Right ventricle myocardium inferior (tissue), 1 donor: ENCODE measurements around the gene SH3TC2. TPM values are rescaled to one million over a fixed set of nuclear protein-coding genes. Genes with fewer than 3 reads are reported as not detected.
A peak's percentile ranks its signal among the peaks of the same experiment; 100 is the strongest.
"Not testable (repeated sequence)": the region's sequence is repeated elsewhere in the genome, so short reads cannot be mapped to it uniquely, and the experiment has no call there.

Experiments
- ATAC-seq: fragments of 200-7000 bp; cut with Tn5 transposase; one replicate; pipeline ENCODE4 v1.9.1; 2020; ENCODE audit warnings: mild to moderate bottlenecking, moderate library complexity
- DNase-seq: peaks from one replicate; pipeline ENCODE4 v3.0.0; 2021; ENCODE audit errors: missing footprints
- intact Hi-C: fragments of 100-400 bp; cut with DNase I; formaldehyde crosslinking; loops from one replicate; pipeline ENCODE4 v1.11.0; 2022
- long read RNA-seq: library from polyadenylated mRNA; unstranded; transcript quantifications from one replicate; pipeline ENCODE4 v2.0.0, GENCODE V29; 2021
- total RNA-seq: library from RNA; stranded (reverse); fragmentation: NEBNext Ultra II Directional; extraction: Animal tissue kit (Norgen Biotek cat#: 25700); gene quantifications from one replicate; pipeline ENCODE4 v1.2.1, GENCODE V29; 2021
- donor health status: DM: no; HTN: yes; CAD: no; lungs with severe emphysema.

Gene SH3TC2
- 14.6 TPM for total RNA-seq
- long read RNA-seq, partial matches to known transcripts: 1 of 3 reads
- long read RNA-seq, other reads (novel, unspliced or antisense): 2 of 3 reads

DNA sequence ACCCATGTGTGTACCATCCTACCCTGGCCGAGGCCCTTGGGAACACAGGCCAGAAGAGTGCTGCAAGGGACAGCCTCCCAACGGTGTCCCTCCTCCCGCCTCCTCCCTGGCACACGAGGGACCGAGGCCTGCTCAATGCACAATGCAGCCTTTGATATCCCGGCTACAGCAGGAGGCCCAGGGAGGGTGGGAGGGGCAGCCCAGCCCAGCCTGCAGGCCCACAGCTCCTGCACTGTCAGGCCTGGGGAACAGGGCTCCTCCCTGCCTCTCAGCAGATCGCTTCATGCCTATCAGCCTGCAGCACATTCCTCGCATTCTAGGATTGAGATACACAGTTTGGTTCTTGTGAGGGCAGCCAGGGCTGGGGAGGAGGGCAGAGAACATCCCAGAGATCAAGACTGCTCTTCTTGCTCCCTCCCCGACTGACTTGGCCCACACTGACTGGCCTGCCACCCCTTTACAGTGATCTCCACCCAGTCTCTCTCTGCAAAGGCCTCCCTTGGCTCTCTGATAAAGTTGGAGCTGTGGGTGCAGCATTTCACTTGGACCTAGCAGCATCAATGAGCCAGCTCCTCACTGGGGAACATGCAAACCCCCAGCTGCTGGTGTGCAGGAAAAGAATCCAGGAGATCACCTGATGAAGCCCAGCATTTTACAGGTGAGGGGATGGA is at the start of gene SH3TC2:
Gene SH3TC2, minus strand, starts transcription at position 46 of the 671 bp plus-strand sequence. Its CDS starts 40 bp downstream, at position 6.
- ATAC-seq (peak; percentile 89), DNase-seq (peak; percentile 86)
- intact Hi-C loops: loop anchor here (2.0 to 5.0 kb wide), 2 partner anchors 26 to 489 kb away; partner anchors contain the start of gene CSNK1A1

DNA sequence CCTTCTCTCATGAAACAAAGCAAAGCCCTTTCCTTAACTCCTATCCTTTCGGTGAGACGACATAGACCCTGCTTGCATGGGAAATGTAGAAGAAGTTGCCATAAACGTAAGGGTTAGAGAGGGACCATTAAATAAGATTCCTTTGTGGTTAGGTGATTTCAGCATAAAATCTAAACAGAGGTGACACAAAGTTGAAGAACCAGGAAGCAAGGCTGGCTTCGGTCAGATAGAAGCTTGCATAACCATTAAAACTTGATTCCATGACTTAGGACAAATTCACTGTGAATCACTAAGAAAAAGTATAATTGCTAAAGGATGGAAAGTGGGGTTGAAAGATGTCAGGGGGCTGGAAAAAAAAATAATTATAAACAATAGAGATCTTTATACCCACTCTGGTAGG is 47.5 kb upstream of the SH3TC2 start:
- DNase-seq (no peak), ATAC-seq (no peak)
- intact Hi-C loops: loop anchor here (5.0 to 10.0 kb wide), 2 partner anchors 108 to 286 kb away; partner anchors contain the start of gene ADRB2

DNA sequence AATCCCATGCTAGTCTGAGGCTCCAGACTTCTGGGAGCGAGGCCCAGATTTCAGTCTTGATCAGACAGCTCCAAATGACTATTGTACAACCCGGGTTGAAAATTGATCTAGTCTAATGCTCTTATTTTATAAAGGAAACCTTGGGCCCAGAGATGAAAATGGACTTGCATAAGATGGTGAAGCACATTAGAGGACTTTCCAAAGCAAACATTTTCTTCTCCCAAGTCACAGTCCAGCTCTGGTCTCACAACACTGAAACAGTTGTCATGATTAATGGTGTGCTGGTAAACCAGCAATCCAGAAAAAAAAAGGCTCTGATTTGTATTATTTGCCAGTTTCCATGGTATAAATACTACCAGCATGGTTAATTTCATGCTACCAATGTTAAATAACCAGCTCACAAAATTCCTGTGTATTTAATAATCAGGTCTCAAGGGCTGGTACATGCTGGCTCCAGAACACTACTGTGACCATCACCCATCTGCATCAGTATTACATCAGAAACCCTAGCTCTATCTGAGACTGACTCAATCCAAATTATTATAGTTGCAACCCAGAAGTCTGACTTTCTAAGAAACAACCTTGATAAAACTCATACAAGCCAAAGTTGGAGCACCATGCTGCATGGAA is 45.9 kb upstream of the SH3TC2 start:
- DNase-seq (no peak), ATAC-seq (no peak)
- intact Hi-C loops: no loop called here

DNA sequence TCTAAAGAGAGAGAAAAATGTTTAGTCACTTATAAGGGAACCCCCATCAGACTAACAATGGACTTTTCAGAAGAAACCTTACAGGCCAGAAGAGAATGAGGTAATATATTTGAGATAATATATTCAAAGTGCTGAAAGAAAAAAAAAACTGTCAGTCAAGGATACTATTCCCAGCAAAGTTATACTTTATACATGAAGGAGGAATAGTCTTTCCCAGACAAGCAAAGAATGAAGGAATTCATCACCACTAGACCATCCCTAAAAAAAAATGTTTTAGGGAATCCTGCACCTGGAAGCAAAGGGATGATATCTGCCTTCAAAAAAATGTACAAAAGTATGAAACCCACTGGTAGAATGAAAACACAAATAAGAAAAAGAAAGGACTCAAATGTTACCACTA is 37.5 kb upstream of the SH3TC2 start:
- DNase-seq (no peak), ATAC-seq (no peak)
- intact Hi-C loops: no loop called here

DNA sequence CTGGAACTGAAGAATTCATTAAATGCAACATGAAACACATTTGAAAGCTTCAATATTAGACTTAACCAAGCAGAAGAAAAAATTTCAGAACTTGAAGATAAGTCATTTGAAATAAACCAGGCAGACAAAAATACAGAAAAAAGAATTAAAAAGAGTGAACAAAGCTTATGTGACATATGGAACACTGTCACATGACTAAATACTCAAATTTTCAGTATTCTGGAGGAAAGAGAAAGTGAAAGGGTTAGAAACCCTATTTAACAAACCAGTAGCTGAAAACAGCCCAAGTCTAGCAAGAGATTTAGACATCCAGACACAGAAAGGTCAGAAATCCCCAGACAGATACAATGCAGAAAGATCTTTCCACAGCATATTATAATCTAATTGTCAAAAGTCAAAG is 37.1 kb upstream of the SH3TC2 start:
- intact Hi-C loops: no loop called here
- no peak for ATAC-seq
- DNase-seq: no peak

DNA sequence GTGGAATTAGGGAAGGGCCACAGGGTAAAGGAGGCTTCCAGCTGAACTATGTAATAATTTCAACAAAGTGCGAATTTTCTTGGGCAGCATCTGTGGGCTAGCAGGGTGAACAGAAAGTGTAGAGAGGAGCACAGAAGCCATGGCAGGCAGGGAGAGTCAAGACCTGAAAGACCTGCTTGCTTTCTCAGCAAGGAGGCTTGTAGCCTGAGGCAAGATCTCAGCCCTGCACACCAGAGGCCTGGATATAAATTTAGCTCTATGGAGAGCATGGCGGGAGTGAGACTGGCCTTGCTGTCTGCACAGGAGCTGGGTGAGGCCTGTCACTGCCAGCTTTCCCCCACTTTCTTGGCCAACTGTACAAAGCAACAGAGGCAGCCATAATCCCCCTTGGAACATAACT is 32.1 kb upstream of the SH3TC2 start:
- intact Hi-C loops: no loop called here
- no peak for DNase-seq
- ATAC-seq: no peak

DNA sequence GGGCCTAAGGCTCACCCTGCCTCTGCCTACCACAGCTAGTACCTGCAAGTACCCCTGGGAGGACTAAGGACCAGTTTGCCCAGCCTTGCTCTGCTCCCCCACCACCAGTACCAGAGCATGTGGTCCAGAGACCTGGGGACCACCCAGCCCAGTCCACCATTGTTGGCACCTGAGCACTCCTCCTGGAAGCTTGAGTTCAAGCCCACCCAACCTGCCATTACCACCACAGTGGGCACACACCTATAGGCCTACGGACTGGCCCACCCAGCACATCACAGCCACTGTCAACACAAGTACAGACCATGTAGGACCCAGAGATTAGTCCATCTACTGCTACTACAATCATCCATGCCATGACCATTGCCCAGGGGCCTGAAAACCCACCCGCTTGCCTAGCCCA is 30.8 kb upstream of the SH3TC2 start:
- intact Hi-C loops: no loop called here
- ATAC-seq (no peak), DNase-seq (no peak)

DNA sequence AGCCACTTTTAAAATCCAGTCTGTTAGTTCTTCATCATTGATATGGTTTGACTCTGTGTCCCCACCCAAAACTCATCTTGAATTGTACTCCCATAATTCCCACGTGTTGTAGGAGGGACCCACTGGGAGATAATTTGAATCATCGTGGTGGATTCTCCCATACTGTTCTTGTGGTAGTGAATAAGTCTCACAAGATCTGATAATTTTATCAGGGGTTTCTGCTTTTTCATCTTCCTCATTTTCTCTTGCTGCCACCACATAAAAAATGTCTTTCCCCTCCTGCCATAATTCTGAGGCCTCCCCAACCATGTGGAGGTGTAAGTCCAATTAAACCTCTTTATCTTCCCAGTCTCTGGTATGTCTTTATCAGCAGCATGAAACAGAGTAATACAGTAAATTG is 26.9 kb upstream of the SH3TC2 start:
- DNase-seq (no peak), ATAC-seq (no peak)
- intact Hi-C loops: loop anchor here (2.0 kb wide), 2 partner anchors 27 to 49 kb away; partner anchors contain the start of gene SH3TC2

DNA sequence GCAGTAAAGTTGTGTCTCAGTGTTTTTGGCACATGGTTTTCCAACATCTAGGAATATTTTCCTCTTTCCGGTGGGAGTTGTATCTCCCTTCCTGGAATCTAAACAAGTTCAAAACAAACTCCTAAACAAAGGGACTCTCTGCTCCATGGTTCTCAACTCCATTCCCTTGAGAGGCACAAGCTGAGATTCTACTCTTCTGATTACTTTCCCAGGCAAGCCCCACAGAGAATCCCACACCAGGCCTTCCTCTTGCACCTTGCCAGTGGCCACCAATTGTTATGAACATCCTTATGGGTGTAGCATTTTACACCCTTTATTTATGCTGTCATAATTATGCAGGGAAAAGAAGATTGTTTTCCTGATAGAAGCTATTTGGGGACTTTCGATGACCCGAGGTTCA is 25.8 kb upstream of the SH3TC2 start:
- DNase-seq (no peak), ATAC-seq (no peak)
- intact Hi-C loops: loop anchor here (2.0 kb wide), 2 partner anchors 26 to 48 kb away; partner anchors contain the start of gene SH3TC2

DNA sequence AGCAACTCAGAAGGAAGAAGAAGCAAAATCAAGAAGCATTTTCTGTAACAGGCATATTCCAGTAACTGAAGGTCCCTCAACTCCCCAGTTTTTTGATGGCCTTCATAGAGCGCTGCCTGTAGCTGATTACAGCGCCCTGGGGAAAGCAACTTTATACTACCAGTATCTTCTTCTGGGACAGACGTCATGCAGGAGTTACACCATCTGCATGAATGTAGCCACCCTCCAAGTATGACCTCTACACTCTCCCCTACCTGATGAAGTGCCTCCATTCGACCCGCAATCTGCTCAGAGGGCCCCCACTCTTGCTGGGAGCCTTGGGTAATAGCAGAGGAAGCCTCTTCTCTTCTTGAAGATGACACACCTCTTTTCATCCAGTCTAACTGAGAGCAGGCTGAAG is 21.0 kb upstream of the SH3TC2 start:
- ATAC-seq: no peak
- DNase-seq: no peak
- intact Hi-C loops: no loop called here

DNA sequence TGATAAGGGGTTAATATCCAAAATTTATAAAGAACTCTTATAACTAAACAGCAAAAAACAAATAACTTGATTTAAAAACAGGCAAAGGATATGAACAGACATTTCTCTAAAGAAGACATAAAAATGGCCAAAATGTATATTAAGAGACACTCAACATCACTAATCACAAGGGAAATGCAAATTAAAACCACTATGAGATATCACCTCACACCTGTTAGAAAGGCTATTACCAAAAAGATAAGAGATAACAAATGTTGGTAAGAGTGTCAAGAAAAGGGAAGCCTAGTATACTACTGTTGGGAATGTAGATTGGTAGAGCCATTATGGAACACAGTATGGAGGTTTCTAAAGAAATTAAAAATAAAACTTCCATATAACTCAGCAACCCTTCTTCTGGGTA is 19.4 kb upstream of the SH3TC2 start:
- DNase-seq: no peak
- ATAC-seq: no peak
- intact Hi-C loops: no loop called here

DNA sequence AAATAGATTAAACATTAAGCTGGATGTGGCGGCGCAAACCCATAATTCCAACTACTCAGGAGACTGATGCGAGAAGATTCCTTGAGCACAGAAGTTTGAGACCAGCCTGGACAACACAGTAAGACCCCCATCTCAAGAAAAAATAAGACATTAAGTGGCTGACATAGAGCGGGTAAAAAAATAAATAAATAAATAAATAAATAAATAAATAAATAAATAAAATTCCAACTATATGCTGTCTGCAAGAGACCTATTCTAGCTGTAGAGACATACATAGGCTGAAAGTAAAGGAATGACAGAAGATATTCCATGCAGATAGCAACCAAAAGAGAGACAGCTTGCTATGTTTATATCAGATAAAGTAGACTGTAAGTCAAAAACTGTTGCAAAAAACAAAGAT is 17.4 kb upstream of the SH3TC2 start:
- ATAC-seq: no peak
- intact Hi-C loops: no loop called here
- no peak for DNase-seq

DNA sequence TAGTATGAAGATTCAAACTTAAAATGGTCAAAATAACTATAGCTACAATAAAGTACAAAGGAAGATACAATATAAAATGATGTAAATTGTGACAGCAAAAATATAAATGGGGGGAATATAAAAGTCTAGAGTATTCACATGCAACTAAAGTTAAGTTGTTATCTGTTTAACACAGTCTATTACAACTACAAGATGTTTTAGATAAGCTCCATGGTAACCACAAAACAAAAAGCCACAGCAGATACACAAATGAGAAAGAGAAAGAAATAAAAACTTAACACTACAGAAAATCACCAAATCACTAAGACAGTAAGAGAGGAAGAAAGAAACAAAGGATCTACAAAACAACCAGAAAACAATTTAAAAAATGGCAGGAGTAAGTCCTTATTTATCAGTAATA is 17.0 kb upstream of the SH3TC2 start:
- DNase-seq: no peak
- no peak for ATAC-seq
- intact Hi-C loops: no loop called here

DNA sequence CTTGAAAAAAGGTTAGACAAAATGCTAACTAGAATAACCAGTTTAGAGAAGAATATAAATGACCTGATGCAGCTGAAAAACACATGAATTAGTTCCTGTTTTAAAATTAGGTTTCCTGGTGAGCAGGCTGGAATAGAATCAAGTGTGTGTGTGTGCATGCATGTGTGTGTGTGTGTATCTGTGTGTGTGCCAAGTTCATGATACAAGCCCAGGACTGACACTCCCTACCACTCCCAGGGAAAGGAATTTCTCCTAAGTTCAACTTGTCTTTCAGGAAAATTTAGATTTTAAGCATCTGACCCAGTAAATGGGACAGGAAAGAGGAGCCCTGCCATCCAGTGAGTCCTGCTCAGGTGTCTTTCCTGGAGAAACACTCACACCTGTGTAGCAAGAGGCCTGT is 11.2 kb upstream of the SH3TC2 start:
- intact Hi-C loops, DNase-seq, ATAC-seq: not testable (repeated sequence)

DNA sequence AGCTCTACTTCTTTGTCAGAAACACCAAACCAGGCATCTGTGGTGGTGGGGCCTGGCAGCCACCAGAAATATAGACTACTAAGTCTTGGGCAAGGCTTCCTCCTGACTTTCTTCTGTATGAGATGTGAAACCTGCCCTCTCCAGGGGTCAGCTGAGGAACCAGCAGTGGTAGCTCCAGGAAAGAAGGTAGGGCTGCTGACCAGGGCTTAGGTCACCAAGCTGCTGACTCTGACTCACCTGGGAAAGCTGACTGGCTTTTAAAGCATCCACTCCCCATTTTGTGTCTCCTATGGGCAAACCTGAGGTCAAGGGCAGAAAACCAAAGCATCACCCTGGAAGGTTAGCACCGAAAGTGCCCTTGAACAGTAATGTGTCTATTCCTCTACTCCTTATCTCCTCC is 10.4 kb upstream of the SH3TC2 start:
- ATAC-seq: no peak

DNA sequence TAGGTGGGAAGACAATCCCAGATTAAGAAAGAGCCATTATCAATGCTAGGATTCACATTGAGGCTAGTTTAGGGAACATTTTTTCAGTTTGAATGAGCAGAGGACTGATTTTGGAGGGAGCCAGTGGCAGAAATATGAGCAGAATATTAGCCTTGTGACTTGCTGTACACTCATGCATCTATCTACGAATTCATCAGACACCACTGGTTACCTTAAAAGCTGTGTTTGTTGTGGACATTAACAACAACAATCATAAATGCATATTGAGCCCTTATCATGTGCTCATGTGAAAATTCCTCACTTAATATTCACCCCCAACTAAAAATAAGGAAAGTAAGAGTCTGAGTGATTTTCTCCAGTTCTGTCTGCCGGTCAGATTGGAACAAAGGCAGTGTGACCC is 9.9 kb upstream of the SH3TC2 start:
- no peak for DNase-seq
- ATAC-seq: no peak
- intact Hi-C loops: no loop called here

More for the DNA sequence above, 10.4 kb upstream of the SH3TC2 start:
- intact Hi-C loops: no loop called here
- no peak for DNase-seq

DNA sequence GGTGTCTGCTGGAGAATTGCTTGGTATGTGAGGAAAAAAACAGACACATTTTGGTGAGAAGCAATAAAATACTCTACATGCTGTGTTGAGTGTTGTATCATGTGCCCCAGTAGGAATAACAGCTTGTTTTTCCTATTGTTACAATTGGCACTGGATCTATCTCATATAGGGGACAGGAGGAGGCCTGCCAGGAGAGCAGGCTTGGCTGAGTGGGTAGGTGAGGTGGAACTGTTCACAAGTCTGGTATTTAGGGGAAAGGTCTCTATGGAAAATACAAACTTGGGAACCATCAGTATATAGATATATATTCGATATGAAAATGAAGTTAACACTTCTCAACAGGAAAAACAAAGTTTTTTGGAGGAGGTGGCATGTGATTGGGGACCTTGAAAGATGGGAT is 9.5 kb upstream of the SH3TC2 start:
- ATAC-seq: peak; percentile 65

DNA sequence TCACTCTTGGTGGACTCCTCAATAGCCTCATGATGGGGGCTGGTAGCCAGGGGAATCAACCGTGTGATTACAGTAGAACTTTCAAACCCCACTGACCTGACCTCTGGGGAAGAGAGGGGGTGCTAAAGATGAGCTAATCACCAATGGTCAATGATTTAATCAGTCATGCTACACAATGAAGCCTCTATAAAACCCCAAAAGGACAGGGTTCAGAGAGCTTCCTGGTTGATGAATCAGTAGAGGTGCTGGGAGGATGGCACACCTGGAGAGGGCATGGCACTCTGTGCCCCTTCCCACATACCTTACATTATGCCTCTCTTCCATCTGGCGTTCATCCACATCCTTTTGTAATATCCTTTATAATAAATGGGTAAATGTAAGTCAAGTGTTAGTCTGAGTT is 8.9 kb upstream of the SH3TC2 start:
- intact Hi-C loops: no loop called here
- no peak for DNase-seq
- no peak for ATAC-seq

More for the DNA sequence above, 9.5 kb upstream of the SH3TC2 start:
- DNase-seq: no peak
- intact Hi-C loops: no loop called here

DNA sequence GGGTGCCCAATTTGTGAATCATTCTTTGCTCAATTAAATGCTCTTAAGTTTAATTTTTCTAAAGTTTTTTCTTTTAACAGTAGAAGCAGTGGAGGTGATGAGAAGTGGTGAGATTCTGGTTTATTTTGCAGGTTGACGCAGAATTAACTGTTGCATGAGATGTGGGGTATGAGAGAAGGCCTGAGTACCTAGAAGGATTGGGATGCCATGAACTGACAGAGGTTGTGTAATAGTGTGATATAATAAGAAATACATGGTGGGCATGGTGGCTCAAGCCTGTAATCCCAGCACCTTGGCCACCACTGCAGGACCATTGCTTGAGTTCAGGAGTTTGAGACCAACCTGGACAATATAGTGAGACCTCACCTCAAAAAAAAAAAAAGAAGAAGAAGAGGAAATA is 8.4 kb upstream of the SH3TC2 start:
- ATAC-seq (no peak), DNase-seq (no peak)
- intact Hi-C loops: no loop called here

DNA sequence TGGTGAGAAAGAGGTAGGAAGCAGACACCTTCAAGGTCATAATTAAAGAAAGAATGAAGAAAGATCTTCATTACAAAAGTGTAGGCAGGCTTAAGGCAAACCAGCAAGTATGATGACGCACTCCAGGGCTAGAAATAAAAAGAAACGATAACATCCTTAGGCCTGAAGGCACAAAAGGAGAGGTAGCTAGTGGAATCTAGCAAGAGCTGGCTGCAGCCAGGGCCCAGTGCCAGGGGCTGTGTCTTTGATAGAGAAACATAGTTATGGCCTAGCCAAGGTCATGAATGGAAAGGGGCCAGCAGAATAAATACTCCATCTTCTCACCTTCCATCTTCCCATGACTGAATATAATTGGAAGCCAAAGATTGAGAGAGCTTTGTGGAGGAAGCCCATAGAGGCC is 6.8 kb upstream of the SH3TC2 start:
- ATAC-seq: peak; percentile 53
- peak; percentile 70 for DNase-seq
- intact Hi-C loops: no loop called here
